ENCODE measurements around the gene ERVFRD-1. TPM values are rescaled to one million over a fixed set of nuclear protein-coding genes. Genes with fewer than 3 reads are reported as not detected.

ERVFRD-1 gene
- total and polyA plus RNA-seq, 4 donors: 0.06 to 0.26 (median 0.13) TPM

GRCh38 chr6:11146117-11146826 lies 34.7 kb upstream of the ERVFRD-1 start:
- Histone ChIP-seq H3K4me1 (ENCODE audit: control insufficient read depth in 5 of 5, insufficient read depth in 5 of 5, low read length in 5 of 5) (no peaks in the 10 kb centered on the region), H3K27me3 (ENCODE audit: control insufficient read depth in 3 of 3, insufficient read depth in 3 of 3, low read length in 2 of 3) (no peaks in the 10 kb centered on the region), H3K27ac (ENCODE audit: low read depth in 1 of 2, low read length in 1 of 2) (no peak overlapping the region), H3K9me3 (ENCODE audit: control insufficient read depth in 4 of 4, insufficient read depth in 3 of 4, low read length in 3 of 4) (no peaks in the 10 kb centered on the region), H3K4me3 (no peak overlapping the region), H3K9ac (ENCODE audit: insufficient read depth in 1 of 2, low read length in 2 of 2) (no peak overlapping the region), H3K36me3 (ENCODE audit: control insufficient read depth in 4 of 4, insufficient read depth in 4 of 4, low read length in 4 of 4) (no peaks in the 10 kb centered on the region)
- no peak for DNase-seq
- TF ChIP-seq CTCF (IDR thresholded peaks at IDR 0.05; ENCODE audit: control extremely low read depth, extremely low read depth): no peak
- no peak for ATAC-seq (ENCODE audit: insufficient read depth, low FRiP score)
- WGBS, 2 donors: 91 to 94% methylated on average over 4 of the region's 4 CpGs

- peak; percentile 96 for TF ChIP-seq CTCF (IDR thresholded peaks at IDR 0.05; ENCODE audit: control extremely low read depth, extremely low read depth)
- H3K27me3 ChIP-seq (ENCODE audit: control insufficient read depth in 3 of 3, insufficient read depth in 3 of 3, low read length in 2 of 3): no peaks in the 10 kb centered on the region
- H3K27ac ChIP-seq (ENCODE audit: low read depth in 1 of 2, low read length in 1 of 2): no peak overlapping the region
- H3K36me3 ChIP-seq (ENCODE audit: control insufficient read depth in 4 of 4, insufficient read depth in 4 of 4, low read length in 4 of 4): no peaks in the 10 kb centered on the region
- no peaks in the 10 kb centered on the region for H3K9me3 ChIP-seq (ENCODE audit: control insufficient read depth in 4 of 4, insufficient read depth in 3 of 4, low read length in 3 of 4)
- no peak overlapping the region for H3K4me3 ChIP-seq
- H3K9ac ChIP-seq (ENCODE audit: insufficient read depth in 1 of 2, low read length in 2 of 2): no peak overlapping the region
- H3K4me1 ChIP-seq (ENCODE audit: control insufficient read depth in 5 of 5, insufficient read depth in 5 of 5, low read length in 5 of 5): no peaks in the 10 kb centered on the region
- ATAC-seq (ENCODE audit: insufficient read depth, low FRiP score): peak; percentile 85
- DNase-seq: peak; percentile 70 to 82 (median 75)
- WGBS, 2 donors: 22 to 25% methylated on average over 6 of the region's 6 CpGs
These were observed 32.9 kb upstream of the ERVFRD-1 start for GRCh38 chr6:11144393-11144851.

GRCh38 chr6:11143394-11144371 lies 32.2 kb upstream of the ERVFRD-1 start:
- DNase-seq: peak in 1 of 3 donors; percentile 23

More at GRCh38 chr6:11143394-11144371, 32.2 kb upstream of the ERVFRD-1 start:
- no peak for TF ChIP-seq CTCF (IDR thresholded peaks at IDR 0.05; ENCODE audit: control extremely low read depth, extremely low read depth)
- H3K9me3 ChIP-seq (ENCODE audit: control insufficient read depth in 4 of 4, insufficient read depth in 3 of 4, low read length in 3 of 4): no peaks in the 10 kb centered on the region
- no peak overlapping the region for H3K27ac ChIP-seq (ENCODE audit: low read depth in 1 of 2, low read length in 1 of 2)
- WGBS, 2 donors: 54 to 68% methylated on average over 10 of the region's 10 CpGs
- H3K4me3 ChIP-seq: no peak overlapping the region
- H3K4me1 ChIP-seq (ENCODE audit: control insufficient read depth in 5 of 5, insufficient read depth in 5 of 5, low read length in 5 of 5): no peaks in the 10 kb centered on the region
- H3K9ac ChIP-seq (ENCODE audit: insufficient read depth in 1 of 2, low read length in 2 of 2): no peak overlapping the region
- H3K27me3 ChIP-seq (ENCODE audit: control insufficient read depth in 3 of 3, insufficient read depth in 3 of 3, low read length in 2 of 3): no peaks in the 10 kb centered on the region
- no peaks in the 10 kb centered on the region for H3K36me3 ChIP-seq (ENCODE audit: control insufficient read depth in 4 of 4, insufficient read depth in 4 of 4, low read length in 4 of 4)
- peak; percentile 68 for ATAC-seq (ENCODE audit: insufficient read depth, low FRiP score)
